Ovary (tissue), 9 donors: ENCODE results near the gene CCR9. TPM values are rescaled to one million over a fixed set of nuclear protein-coding genes. Genes with fewer than 3 reads are reported as not detected.

Experiments
- DNase-seq, 5 donors: peaks; one replicate each; pipeline ENCODE4 v3.0.0-alpha.2; 2019 to 2020
- H3K27ac ChIP-seq, 2 donors: fragments of 200-600 bp; one replicate each; pipeline versions ENCODE4 v1.5.1 to v1.8.0; 2019 to 2022
- H3K27me3 ChIP-seq: fragments of 200-600 bp; one replicate; pipeline ENCODE4 v1.8.0; 2022
- H3K36me3 ChIP-seq: fragments of 200-600 bp; sonication (generic); one replicate; pipeline ENCODE4 v1.5.1; 2019
- H3K4me1 ChIP-seq: one replicate; pipeline ENCODE4 v1.8.1; 2013; ENCODE audit warnings: mild to moderate bottlenecking, moderate library complexity; ENCODE audit not compliant: insufficient read depth
- H3K4me3 ChIP-seq: fragments of 200-600 bp; sonication (generic); one replicate; pipeline ENCODE4 v1.5.1; 2017
- H3K9me3 ChIP-seq, 2 donors: fragments of 200-600 bp in 1 of 2; sonication (generic) in 1 of 2; one replicate each; pipeline versions ENCODE4 v1.5.1 to v1.8.1; 2013 to 2019; ENCODE audit warnings: mild to moderate bottlenecking in 1 of 2, moderate library complexity in 1 of 2
- CTCF ChIP-seq, 3 donors: fragments of 450-650 bp in 2 of 3; fragments of 200-600 bp in 1 of 3; IDR thresholded peaks; one replicate each; pipeline versions ENCODE4 v1.5.1 to v1.8.0; 2016 to 2022; ENCODE audit warnings: antibody characterized with exemption in 3 of 3, mild to moderate bottlenecking in 1 of 3
- EP300 ChIP-seq: sonication (generic); formaldehyde crosslinking; IDR thresholded peaks from one replicate; pipeline ENCODE4 v1.6.1; 2017; ENCODE audit warnings: antibody characterized with exemption
- POLR2A ChIP-seq: fragments of 450-650 bp; IDR thresholded peaks from one replicate; pipeline ENCODE4 v1.6.1; 2017; ENCODE audit warnings: antibody characterized with exemption, mild to moderate bottlenecking, moderate library complexity
- WGBS, 3 donors: extraction: QIAGEN DNeasy Blood & Tissue Kit in 1 of 3; methylation state at CpG; one replicate each; pipeline versions ENCODE4 v1.1.5 to v1.1.7; 2013 to 2017; 5-methylcytosine and 5-hydroxymethylcytosine counted together
- intact Hi-C, 4 donors: fragments of 100-400 bp; cut with DNase I; formaldehyde crosslinking; loops; one replicate each; pipeline versions ENCODE4 v1.11.0 to v1.15.1; 2022 to 2023
- polyA plus RNA-seq, 2 donors: library from polyadenylated mRNA; stranded (reverse); fragments of 200-250 nt in 1 of 2; fragments of 350-450 nt in 1 of 2; fragmentation: Illumina TruSeq in 1 of 2; extraction: RNeasy Lipid Tissue Mini Kit (QIAGEN cat#74804) in 1 of 2; gene quantifications; one replicate each; pipeline ENCODE4 v1.2.3, GENCODE V29; 2013 to 2014
- total RNA-seq, 7 donors: library from RNA; depleted of rRNA in 2 of 7; stranded (reverse); fragments of >200 nt in 2 of 7; fragmentation: NEBNext Ultra II Directional in 3 of 7; extraction: Animal tissue kit (Norgen Biotek cat#: 25700) in 3 of 7; gene quantifications; one replicate each; pipeline versions ENCODE4 v1.1.0 to v1.2.4, GENCODE V29; 2016 to 2023
- donor health status: DM: no; HTN: no; CAD: no; lungs with moderate emphysema.
- donor health status: DM: no; HTN: no; CAD: no.
- donor health status: Bipolar disorder and iron deficiency.
- donor health status: DM: yes; HTN: yes; CAD: no.
- donor health status: DM: no; HTN: no; CAD: no.
- donor health status: DM: yes; HTN: yes; CAD: no.

The CCR9 gene
- total and polyA plus RNA-seq, 9 donors = 0.05 to 0.24 (median 0.09) TPM; not detected in 5

- H3K36me3 ChIP-seq = no peaks in the 10 kb centered on the region
- TF ChIP-seq POLR2A = no peak
- no peak for TF ChIP-seq EP300
- no peak for TF ChIP-seq CTCF (IDR thresholded peaks at IDR 0.05)
- no peak for DNase-seq
- WGBS, 3 donors = 57 to 66% (median 59%) methylated on average over 3 of the region's 3 CpGs
- H3K27ac ChIP-seq = no peak overlapping the region
- no peak overlapping the region for H3K4me3 ChIP-seq
- H3K4me1 ChIP-seq = no peaks in the 10 kb centered on the region
- no peaks in the 10 kb centered on the region for H3K9me3 ChIP-seq
- no peaks in the 10 kb centered on the region for H3K27me3 ChIP-seq
- intact Hi-C loops = no loop called here
Observed at GRCh38 chr3:45890405-45890804, 4.1 kb downstream of the CCR9 start.

GRCh38 chr3:45892161-45892560 lies 5.8 kb downstream of the CCR9 start:
- DNase-seq = no peak
- Histone ChIP-seq H3K4me1 (no peaks in the 10 kb centered on the region), H3K9me3 (no peaks in the 10 kb centered on the region), H3K36me3 (no peaks in the 10 kb centered on the region), H3K27me3 (no peaks in the 10 kb centered on the region), H3K4me3 (no peak overlapping the region), H3K27ac (no peak overlapping the region)
- 95 to 100% (median 98%) methylated on average over 1 of the region's 1 CpG for WGBS, 3 donors
- intact Hi-C loops = no loop called here
- TF ChIP-seq POLR2A (no peak), CTCF (IDR thresholded peaks at IDR 0.05) (no peak)

- no peaks in the 10 kb centered on the region for H3K9me3 ChIP-seq
- no peaks in the 10 kb centered on the region for H3K27me3 ChIP-seq
- H3K4me3 ChIP-seq = no peak overlapping the region
- H3K4me1 ChIP-seq = no peaks in the 10 kb centered on the region
- no peaks in the 10 kb centered on the region for H3K36me3 ChIP-seq
- intact Hi-C loops = no loop called here
- TF ChIP-seq POLR2A = no peak
- TF ChIP-seq CTCF (IDR thresholded peaks at IDR 0.05) = no peak
- no peak for TF ChIP-seq EP300
- no peak for DNase-seq
- WGBS, 3 donors = 80 to 84% (median 84%) methylated on average over 6 of the region's 6 CpGs
- no peak overlapping the region for H3K27ac ChIP-seq
Observed at GRCh38 chr3:45894015-45894414, 7.7 kb downstream of the CCR9 start.

- H3K4me3 ChIP-seq = no peak overlapping the region
- no peaks in the 10 kb centered on the region for H3K9me3 ChIP-seq
- no peak for DNase-seq
- TF ChIP-seq CTCF (IDR thresholded peaks at IDR 0.05) (no peak), EP300 (no peak), POLR2A (no peak)
- no peaks in the 10 kb centered on the region for H3K27me3 ChIP-seq
- intact Hi-C loops = no loop called here
- no peak overlapping the region for H3K27ac ChIP-seq
- H3K4me1 ChIP-seq = no peaks in the 10 kb centered on the region
- H3K36me3 ChIP-seq = no peaks in the 10 kb centered on the region
- 91 to 95% (median 92%) methylated on average over 5 of the region's 5 CpGs for WGBS, 3 donors
Observed at GRCh38 chr3:45895686-45896468, 9.5 kb downstream of the CCR9 start.
